ENCODE measurements around the gene FBXO46.

Gene FBXO46

DNA sequence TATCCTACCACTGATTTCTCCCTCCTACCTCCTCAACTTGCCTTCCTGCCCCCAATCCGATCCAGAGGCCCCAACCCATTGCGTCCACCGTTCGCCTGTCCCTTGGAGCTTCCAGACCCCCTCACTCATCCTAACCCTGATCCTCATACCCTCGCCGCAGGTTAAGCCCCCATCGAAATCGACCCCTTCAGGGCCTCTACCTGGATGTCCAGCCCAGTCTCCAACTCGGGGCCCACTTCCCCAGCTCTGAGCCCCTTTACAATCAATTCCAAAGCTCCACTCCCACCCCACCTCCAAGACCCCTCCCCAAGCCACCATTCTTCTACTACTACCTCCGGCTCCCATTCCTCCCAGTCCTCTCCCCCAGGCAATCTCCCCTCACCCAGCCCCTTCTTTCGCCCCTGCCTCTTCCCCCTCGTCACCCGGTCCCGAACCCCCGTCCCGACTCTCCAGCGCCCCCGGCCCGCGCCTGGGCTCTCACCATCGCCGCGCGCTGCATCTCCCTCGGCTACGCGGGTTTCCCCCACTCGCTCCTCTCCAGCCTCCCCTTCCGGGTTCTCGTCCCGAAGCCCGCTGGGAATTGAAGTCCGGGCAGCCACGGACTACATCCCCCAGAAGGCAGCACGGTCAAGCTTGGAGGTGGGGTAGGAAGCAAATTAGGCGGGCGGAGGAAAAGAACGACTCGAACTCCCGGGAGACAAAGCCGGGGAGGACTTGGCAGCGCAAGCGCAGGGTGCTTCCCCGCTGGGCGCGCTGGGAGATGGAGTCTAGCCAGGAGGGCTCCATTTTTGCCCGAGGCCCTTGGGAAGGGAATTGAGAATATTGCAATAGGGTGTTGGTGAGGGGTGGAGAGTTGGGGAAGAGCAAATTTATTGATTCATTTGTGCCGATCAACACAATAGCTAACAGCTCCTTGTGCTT, at the start of gene FBXO46:
Gene FBXO46 (minus strand): TSS at position 529 of the 921 bp plus-strand sequence. CDS start 17,401 bp downstream, outside the sequence.
- DNase-seq, result peak; percentile 86

GRCh38 chr19:45780146-45780447, 49.4 kb upstream of the FBXO46 start:
- no peak for DNase-seq

DNA sequence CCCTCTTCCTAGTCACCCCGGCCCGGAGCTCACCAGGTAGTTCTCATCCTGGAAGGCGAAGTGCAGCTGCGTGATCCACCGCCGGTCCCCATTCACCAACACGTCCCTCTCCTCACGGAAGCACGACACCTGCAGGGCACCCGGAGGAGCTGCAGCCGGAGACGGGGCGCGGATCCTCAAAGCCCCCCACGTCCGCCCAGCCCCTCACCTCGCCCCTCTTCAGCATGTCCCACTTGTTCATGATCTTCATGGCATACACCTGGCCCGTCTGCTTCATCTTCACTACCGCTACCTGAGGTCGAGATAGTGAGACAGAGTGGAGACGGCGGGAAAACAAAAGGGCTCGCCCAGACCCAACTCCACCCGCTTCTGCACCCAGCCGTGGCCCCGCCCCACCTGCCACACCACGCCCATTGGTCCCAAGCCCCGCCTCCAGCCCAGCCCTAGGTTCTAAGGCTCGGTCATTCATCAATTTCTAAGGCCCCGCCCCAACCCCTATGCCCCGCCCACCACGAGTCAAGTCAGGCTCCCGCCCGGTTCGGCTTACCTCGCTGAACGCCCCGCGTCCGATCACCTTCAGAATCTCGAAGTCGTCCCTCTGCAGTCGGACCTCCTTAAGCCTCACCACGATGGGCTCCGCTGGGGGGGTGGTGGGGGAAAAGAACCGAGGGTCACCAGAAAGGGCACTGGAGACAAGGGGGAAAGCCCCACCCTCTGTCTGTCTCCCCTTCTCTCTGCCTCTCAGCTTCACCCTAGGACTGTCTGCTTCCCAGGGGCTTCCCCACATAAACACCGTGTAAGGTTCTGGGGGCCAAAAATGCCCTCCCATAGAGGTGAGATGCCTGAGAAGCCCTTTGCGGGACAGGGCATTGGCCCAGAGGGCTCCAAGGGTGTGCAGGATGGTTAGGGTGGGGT, 48.8 kb upstream of the FBXO46 start:
- no peak for DNase-seq

- DNase-seq, result no peak
Measured at GRCh38 chr19:45778010-45778661, 47.4 kb upstream of the FBXO46 start.

- no peak for DNase-seq
Measured at GRCh38 chr19:45777395-45777961, 46.8 kb upstream of the FBXO46 start.

DNA sequence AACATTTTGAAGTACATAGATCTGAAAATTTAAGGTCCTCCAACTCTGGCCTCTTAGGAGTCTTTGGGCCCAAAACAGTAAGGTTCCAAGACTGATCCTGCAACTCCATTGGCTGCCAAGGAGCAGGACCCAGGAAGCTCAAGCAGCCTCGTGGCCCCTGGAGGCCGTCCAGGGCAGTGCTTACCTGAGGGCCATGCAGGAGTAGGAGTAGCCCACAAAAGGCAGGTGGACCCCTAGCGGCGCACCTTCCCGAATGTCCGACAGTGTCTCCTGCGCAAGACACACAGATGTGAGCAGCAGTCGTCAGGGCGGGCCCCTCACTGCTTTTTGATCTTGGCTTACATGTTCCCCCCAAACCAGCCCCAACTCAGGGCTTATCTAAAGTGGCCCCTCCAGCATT, 44.1 kb upstream of the FBXO46 start:
- no peak for DNase-seq

DNA sequence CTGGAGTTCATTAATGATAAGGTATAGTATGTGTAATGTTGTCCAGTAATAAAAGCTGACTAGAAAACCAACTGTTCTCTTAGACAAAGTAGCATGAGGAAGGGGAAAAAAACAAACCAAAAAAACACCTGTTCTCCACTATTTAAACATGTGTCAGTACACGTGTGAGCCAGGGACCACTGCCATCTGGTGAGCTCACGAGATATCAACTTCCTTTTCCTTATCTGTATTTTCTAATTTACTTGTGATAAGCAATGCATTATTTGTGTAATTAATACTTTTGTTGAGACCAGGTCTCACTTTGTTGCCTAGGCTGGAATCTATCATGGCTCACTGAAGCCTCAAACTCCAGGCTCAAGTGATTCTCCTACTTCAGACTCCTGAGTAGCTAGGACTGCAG, 42.7 kb upstream of the FBXO46 start:
- DNase-seq, result no peak

DNA sequence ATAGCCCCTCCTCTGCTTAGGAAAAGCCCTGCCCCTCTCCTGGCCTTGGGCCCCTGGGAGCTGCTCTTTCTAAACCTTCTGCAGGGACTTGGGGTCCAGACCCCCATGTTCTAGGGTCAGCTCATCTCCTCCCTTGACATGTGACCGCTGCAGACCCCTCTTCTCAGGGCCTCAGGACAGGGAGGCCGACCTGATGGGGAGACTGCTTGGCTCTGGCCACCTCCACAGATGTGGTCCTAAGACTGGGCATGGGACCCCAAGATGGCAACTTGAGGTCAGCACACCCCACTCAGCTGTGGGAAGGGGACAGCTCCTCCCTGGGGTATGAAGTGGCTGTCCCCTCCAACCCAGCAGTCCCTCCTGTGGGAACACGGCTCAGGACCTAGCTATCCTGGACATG, 42.2 kb upstream of the FBXO46 start:
- DNase-seq, result no peak

DNA sequence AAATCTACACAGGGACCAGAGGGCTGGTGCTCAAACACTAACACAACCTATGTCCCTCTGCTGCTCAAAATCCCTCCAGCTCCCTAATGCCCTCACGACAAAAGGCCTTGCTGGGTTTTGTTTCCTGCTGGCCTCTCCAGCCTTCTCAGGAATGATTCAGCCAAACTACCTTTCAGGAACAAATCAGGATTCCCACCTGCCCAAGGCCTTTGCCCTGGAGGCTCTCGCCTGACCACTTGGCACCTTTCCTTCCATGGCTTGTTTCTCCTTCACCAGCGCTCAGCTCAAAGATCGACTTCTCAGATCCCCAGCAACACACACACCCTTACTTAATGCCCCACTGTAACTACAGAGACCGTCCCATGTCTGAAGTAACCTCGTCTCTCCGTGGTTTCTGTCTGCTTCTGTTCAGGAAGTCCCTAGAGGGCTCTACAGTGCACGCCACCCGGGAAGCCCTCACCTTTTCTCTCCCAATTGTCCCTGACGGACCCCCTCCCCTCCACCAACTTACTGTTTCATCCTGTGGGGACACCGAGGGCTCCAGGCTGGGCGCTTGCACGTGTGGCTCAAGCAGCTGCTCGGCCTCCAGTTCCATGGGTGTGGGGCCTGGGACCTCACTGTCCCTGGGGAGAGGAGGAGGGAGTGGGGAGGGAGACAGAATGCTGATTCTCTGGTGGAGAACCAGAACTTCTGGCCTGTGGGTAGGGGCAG, 41.6 kb upstream of the FBXO46 start:
- DNase-seq, result no peak

DNA sequence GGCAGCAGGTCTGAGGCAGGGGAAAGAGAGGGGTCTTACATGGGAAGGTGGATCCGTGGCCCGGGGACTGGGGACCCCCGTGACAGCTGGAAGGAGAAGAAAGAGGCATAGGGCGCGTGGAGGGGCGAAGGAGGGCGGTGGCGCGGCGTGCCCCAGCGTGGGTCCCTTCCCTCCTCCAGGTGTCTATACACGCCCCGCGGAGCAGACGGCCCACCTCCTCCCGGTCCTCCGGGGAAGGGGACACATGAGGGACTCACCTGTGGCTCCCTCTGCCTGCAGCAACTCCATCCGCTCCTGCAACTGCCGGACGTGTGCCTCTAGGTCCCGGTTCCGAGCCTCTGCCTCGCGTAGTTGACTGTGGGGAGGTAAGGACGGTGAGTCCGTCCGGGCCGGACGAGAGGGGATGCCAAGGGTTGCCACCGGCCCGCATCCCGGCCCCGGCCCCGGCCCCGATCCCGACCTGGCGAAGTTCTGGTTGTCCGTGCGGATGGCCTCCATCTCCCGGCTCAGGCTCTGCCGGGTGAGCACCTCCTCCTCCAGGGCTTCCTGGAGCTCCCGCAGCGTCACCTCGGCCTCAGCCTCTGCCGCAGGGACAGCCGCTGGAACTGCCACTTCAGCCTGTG, 40.7 kb upstream of the FBXO46 start:
- DNase-seq, result no peak

DNA sequence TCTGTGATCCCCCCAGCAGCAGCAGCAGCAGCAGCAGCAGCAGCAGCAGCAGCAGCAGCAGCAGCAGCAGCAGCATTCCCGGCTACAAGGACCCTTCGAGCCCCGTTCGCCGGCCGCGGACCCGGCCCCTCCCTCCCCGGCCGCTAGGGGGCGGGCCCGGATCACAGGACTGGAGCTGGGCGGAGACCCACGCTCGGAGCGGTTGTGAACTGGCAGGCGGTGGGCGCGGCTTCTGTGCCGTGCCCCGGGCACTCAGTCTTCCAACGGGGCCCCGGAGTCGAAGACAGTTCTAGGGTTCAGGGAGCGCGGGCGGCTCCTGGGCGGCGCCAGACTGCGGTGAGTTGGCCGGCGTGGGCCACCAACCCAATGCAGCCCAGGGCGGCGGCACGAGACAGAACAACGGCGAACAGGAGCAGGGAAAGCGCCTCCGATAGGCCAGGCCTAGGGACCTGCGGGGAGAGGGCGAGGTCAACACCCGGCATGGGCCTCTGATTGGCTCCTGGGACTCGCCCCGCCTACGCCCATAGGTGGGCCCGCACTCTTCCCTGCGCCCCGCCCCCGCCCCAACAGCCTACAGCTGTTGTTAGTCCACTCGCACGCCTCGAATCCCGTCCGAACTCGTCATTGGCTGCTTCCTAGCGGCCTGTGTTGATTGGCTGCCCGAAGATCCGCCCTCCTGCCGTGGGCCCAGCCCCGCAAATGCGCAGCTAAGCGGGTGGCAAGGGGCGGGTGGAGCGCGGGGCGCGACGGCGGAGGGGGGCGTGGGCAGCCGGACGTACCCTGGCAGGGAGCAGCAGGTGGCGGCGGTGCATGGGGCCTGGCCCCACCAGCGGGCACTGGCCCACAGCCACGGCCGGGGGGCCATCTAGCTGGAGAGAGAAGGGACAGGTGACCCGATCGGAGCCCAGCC, 39.8 kb upstream of the FBXO46 start:
- peak; percentile 83 for DNase-seq

- DNase-seq, result no peak
Measured at GRCh38 chr19:45769821-45770191, 39.1 kb upstream of the FBXO46 start.

DNA sequence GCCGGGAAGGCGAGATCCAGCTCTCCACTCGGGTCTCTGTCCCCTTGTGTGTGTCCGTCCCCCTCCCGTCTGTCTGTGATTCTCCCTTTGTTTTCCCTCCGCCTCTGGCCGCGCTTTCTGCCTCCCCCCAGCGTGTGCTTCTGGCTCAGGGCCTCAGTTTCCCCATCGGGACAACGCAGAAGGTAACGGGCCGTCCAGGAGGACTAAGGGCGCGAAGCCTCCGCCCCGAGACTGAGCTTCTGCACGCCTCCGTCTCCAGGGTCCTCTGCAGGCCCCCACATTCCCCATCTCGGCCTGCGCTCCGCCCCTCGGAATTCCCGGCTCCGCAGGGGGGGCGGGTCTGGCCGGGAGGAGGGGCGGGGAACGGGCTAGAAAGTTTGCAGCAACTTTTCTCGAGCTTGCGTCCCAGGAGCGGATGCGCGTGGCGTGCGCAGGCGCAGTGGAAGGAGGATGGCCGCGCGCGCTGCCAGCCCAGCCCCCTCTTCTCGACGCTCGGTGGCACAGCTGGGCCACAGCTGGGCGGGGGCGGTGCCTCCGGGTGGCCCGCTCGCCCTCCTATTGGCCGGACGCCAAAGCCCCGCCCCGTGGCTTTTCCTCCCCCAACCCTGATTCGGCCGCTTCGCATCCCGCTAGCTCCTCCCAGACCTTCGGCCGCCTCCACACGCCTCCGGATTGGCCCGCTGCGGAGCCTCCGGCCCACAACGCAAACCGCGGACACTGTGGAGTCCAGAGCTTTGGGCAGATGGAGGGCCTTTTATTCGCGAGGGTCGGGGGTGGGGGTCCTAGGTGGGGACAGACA, 38.5 kb upstream of the FBXO46 start, which contains the start of gene SIX5:
Gene SIX5 (minus strand): TSS at position 269 of the 799 bp plus-strand sequence. CDS start 408 bp downstream, outside the sequence.
- DNase-seq, result peak; percentile 95

- DNase-seq, result no peak
Measured at GRCh38 chr19:45768655-45768983, 37.9 kb upstream of the FBXO46 start.

DNA sequence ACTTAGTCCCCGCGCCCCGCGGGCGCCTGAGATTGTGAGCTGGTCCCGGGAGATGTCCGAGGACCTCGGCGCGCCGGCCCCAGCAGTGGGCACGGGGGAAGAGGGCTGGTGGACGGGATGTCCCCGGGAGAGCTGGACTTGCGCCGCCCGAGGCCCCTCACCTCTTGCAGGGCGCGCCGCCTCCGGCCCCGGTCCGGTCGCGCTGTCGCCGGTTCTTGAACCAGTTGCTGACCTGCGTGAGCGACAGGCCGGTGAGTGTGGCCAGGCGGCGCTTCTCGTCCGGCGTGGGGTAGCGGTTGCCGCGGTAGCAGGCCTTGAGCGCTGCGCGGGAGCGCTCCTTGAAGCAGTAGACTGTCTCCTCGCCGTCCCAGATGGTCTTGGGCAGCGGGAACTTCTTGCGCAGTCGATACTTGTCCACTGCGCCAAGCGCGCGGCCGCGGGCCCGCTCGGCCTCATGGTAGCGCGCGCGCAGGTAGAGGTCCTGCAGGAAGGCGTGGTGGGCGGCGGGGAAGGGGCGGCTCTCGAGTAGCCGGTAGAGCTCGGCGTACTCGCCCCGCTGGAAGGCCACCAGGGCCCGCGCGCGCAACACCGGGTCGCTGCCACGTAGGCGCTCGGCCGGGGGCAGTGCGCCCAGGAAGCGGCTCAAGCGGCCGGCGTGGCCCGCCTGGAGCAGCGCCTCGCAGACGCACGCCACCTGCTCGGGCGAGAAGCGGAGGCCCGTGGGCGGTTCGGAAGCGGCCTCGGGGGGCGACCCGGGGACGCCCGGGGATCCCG, 37.4 kb upstream of the FBXO46 start:
- no peak for DNase-seq

GRCh38 chr19:45767410-45767880, 36.7 kb upstream of the FBXO46 start:
- peak; percentile 28 for DNase-seq

DNA sequence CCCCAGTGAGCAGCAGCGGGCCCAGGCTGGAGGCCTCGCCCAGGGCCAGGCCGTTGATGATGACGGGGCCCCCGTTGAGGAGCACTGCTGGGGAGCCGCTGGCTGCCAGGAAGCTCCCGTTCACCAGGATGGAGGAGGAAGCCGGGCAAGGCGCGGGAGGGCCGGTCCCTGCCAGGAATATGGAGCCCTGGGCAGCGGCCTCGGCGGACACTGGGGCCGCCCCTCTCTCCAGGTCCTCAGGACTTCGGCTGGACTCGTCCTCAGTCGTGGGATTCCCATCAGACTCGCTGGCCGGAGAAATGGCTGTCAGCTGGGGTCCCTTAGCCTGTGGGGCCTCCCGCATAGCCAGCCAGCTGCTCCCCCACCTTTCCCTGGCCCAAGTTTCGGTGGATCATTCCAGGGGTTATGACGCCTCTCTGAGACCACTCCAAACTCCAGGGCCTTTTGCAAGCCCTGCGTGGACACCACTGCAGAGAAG, 36.2 kb upstream of the FBXO46 start:
- no peak for DNase-seq

DNA sequence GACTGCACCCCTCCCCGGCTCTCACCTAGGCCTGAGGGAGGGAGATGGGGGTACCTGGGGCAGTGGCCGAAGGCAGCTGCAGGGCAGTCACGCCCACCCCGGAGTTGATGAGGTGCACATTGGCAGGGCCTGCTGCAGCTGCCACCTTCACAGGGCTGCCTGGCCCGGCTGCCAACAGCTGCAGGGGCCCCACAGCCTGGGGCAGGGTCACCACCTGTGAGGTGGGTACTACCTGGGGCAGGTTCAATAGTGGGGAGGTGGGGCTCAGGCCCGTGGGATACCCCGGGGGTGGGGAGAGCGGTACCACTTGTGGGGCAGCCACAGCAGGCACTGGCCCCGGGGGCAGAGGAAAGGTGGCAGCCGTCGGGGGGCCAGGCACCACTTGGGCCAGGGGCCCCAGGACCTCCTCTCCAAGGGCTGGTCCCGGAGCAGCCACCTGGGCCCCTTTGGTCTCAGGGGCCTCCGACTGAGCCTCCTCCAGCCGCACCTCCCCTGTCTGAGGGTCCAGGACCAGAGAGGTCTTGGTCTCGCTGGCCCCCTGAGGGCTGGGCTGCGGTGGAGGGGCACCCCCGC, 35.7 kb upstream of the FBXO46 start:
- DNase-seq, result no peak

Measured in GOT3 (cell line).